Stomach smooth muscle (tissue), 2 donors: ENCODE results near the gene PLCB1.
A peak's percentile ranks its signal among the peaks of the same experiment; 100 is the strongest.
"Not testable (repeated sequence)": the region's sequence is repeated elsewhere in the genome, so short reads cannot be mapped to it uniquely, and the experiment has no call there.

ENCODE experiments used
- H3K27ac ChIP-seq: one replicate; pipeline ENCODE4 v1.7.0; 2013; ENCODE audit warnings: mild to moderate bottlenecking, low read length, inconsistent platforms
- H3K27me3 ChIP-seq, 2 donors: one replicate each; pipeline ENCODE4 v1.7.0; 2013; ENCODE audit warnings: low read length in 2 of 2; ENCODE audit not compliant: insufficient read depth in 2 of 2, control insufficient read depth in 1 of 2
- H3K36me3 ChIP-seq, 2 donors: one replicate each; pipeline ENCODE4 v1.7.0; 2013; ENCODE audit warnings: low read length in 2 of 2; ENCODE audit not compliant: control insufficient read depth in 2 of 2, insufficient read depth in 2 of 2
- H3K4me1 ChIP-seq: one replicate; pipeline ENCODE4 v1.7.0; 2013; ENCODE audit warnings: low read length; ENCODE audit not compliant: control insufficient read depth, insufficient read depth
- H3K4me3 ChIP-seq, 2 donors: one replicate each; pipeline ENCODE4 v1.7.0; 2013; ENCODE audit warnings: low read length in 2 of 2
- H3K9ac ChIP-seq, 2 donors: one replicate each; pipeline ENCODE4 v1.7.0; 2013; ENCODE audit warnings: low read length in 2 of 2, mild to moderate bottlenecking in 1 of 2
- H3K9me3 ChIP-seq, 2 donors: one replicate each; pipeline ENCODE4 v1.7.0; 2013; ENCODE audit warnings: low read length in 2 of 2; ENCODE audit not compliant: control insufficient read depth in 2 of 2
- donor health status: healthy.
- donor health status: Pancreatic carcinoma.

PLCB1 gene

GRCh38 chr20:8851919-8852318 is 719.9 kb downstream of the PLCB1 start:
- not testable (repeated sequence) for H3K4me1 ChIP-seq, H3K36me3 ChIP-seq, H3K27me3 ChIP-seq, H3K9ac ChIP-seq, H3K4me3 ChIP-seq, H3K27ac ChIP-seq, H3K9me3 ChIP-seq

DNA sequence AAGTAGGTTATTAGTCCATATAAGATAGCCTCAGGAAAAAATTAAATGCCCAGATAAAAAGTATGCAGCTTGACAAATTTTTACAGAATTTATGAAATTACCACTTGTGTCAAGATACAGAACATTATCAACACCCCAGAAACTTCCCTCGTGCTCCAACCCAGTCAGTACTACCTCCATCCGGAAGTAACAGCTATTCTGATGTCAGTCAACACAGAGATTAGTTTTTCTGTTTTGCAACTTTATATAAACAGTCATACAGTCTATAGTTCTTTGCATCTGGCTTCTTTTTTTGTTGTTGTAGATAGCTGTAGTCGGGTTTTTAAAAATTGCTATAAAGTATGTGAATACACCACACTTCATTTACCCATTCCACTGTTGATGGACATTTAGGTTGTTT is 721.1 kb downstream of the PLCB1 start:
- not testable (repeated sequence) for H3K27ac ChIP-seq, H3K27me3 ChIP-seq, H3K4me1 ChIP-seq

DNA sequence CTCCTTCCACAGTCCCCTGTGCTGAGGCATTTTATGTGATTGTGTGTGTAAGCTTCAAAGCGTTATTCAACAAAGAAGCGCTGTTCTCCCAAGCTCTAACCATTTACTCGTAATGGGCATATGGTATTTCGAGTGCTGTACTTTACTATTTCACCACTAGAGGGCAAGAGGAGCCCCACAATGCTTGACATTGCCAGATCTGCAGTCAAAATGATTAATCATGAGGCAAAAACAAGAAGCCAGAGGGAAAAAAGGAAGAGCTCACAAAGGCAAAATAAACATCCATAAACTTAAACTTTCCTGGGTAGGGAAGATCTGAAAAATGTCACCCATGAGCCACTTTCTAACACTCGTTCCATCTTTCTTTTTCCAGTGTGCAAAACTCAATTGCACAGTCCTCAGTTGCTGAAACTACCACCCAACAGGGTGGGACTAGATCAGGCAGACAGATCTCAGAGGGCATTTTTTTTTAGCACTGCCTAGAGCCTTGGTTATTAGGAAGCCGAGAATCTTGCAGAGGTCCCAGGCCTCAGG is 721.8 kb downstream of the PLCB1 start:
- Histone ChIP-seq H3K9ac (no peak overlapping the region), H3K9me3 (no peaks in the 10 kb centered on the region), H3K36me3 (no peaks in the 10 kb centered on the region), H3K4me1 (peaks cover 8% of the 10 kb centered on the region), H3K27me3 (no peaks in the 10 kb centered on the region), H3K4me3 (peak overlapping the region in 1 of 2 donors; percentile 15), H3K27ac (no peak overlapping the region)

More for the DNA sequence above, 721.1 kb downstream of the PLCB1 start:
- not testable (repeated sequence) for H3K36me3 ChIP-seq, H3K9ac ChIP-seq, H3K4me3 ChIP-seq, H3K9me3 ChIP-seq

DNA sequence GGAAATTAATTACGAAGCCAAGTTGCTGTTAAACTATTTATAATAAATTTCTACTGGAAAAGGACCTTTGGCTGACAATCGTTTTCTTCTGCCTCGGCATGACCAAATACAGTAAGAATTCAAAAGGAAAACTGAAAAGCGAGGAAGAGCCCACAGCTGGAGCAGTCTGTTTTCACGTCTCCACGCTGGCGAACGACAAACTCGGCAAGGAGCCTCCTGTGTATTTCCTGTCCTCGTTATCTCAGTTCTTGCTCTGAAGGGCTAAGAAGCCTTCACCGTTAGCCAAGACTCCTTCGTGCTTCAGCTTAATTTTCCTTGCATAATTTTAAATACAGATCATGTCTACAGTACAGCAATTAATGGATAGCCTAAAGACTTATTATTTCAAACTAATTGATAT is 722.5 kb downstream of the PLCB1 start:
- H3K27me3 ChIP-seq, result no peaks in the 10 kb centered on the region
- no peak overlapping the region for H3K9ac ChIP-seq
- peaks cover 8% of the 10 kb centered on the region for H3K4me1 ChIP-seq
- no peak overlapping the region for H3K27ac ChIP-seq
- no peaks in the 10 kb centered on the region for H3K36me3 ChIP-seq
- no peak overlapping the region for H3K4me3 ChIP-seq
- H3K9me3 ChIP-seq, result no peaks in the 10 kb centered on the region

DNA sequence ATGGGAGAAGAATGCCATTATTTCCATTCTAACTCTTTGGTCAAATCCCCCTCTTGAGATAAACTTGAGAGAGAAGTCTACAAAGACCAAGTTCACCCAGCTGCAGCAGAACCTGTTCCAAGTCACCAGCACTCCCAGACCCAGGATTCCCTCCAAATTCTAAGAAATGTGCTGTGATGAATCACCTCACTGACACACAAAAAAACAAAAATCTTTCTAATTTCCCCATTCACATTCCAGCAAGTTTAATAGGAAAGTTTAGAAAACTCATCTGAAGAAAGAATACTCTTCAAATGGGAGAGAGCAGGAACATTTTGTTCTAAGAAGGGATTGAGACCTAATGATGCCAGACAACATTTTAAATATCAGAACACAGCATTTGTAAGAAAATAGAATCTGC is 723.2 kb downstream of the PLCB1 start:
- Histone ChIP-seq H3K36me3 (no peaks in the 10 kb centered on the region), H3K27ac (no peak overlapping the region), H3K9me3 (no peaks in the 10 kb centered on the region), H3K9ac (no peak overlapping the region), H3K27me3 (no peaks in the 10 kb centered on the region), H3K4me1 (peaks cover 8% of the 10 kb centered on the region), H3K4me3 (no peak overlapping the region)

DNA sequence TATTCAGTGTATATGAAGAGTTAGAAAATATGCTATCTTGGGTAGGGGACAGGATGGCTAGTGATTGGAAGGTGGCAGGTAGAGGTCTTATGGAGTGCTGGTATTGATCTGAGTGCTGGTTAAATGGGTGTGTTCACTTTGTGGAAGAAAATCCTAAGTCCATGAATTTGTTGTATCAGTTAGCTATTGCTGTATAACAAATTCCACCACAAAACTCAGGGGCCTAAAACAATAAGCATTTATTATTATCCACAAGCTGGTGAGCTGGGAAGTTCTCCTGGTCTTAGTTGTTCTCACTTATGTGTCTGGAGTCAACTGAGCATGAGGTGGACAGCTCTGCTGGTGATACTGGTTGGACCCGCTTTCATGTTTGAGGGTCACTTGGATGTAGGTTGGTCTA is 724.6 kb downstream of the PLCB1 start:
- no peaks in the 10 kb centered on the region for H3K9me3 ChIP-seq
- no peaks in the 10 kb centered on the region for H3K36me3 ChIP-seq
- peaks cover 8% of the 10 kb centered on the region for H3K4me1 ChIP-seq
- no peak overlapping the region for H3K9ac ChIP-seq
- H3K4me3 ChIP-seq, result no peak overlapping the region
- no peaks in the 10 kb centered on the region for H3K27me3 ChIP-seq
- H3K27ac ChIP-seq, result no peak overlapping the region

DNA sequence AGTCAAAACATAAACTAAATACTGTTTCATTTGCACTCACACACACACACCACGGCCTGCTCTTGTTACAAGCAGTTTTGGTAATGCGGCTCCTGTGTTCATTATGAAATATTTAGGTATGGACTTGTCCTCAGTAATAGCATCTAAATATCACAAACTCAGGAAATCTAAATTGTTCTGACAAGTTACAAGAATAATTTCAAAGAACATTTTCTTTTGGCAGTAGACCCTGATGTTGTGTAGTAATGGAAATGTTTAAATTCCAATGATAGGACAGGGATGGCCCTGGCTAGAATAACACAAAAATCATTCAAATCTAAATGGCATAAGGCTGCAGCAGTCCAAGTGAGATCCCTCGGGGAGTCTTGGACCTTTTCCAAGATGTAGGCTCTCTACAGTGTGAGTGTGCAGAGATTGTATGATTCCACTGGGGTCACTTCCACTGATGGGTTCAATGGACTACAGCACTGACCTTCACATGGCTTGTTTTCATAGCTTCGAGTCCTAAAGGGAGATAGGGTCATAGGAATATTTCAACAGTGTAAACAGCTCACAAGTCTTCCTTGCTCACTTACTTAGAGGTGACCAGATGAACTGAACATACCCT is 726.2 kb downstream of the PLCB1 start:
- Histone ChIP-seq H3K36me3 (no peaks in the 10 kb centered on the region), H3K9ac (no peak overlapping the region), H3K4me1 (peaks cover 8% of the 10 kb centered on the region), H3K27ac (no peak overlapping the region), H3K4me3 (no peak overlapping the region), H3K27me3 (no peaks in the 10 kb centered on the region), H3K9me3 (no peaks in the 10 kb centered on the region)

DNA sequence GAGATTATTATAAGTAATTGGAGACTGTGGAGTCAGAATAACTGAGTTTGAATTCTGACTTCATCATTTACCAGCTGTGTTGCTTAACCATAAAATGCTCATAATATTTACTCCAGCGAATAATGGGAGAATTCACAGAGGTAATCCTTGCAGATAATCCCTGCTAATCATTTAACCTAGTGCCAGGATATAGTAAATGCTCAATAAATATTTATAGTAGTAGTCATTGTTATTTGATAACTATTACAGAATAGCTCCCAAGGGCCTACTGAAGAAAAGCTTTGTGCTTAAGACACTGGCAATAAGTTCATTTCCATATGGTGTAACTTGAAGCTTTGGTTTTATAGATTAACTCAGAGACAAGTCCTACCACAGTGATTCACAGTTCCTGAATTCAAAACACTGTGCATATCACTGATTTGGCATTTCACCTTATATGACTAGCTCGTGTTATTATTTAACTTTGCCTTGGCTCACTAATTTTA is 728.0 kb downstream of the PLCB1 start:
- Histone ChIP-seq H3K27me3 (no peaks in the 10 kb centered on the region), H3K4me1 (no peaks in the 10 kb centered on the region), H3K4me3 (no peak overlapping the region), H3K9me3 (no peaks in the 10 kb centered on the region), H3K36me3 (no peaks in the 10 kb centered on the region), H3K27ac (no peak overlapping the region), H3K9ac (no peak overlapping the region)

- Histone ChIP-seq H3K9ac (no peak overlapping the region), H3K9me3 (no peaks in the 10 kb centered on the region), H3K4me1 (no peaks in the 10 kb centered on the region), H3K27ac (no peak overlapping the region), H3K36me3 (no peaks in the 10 kb centered on the region), H3K4me3 (no peak overlapping the region), H3K27me3 (no peaks in the 10 kb centered on the region)
These were observed 730.0 kb downstream of the PLCB1 start for GRCh38 chr20:8862092-8862491.

- no peaks in the 10 kb centered on the region for H3K36me3 ChIP-seq
- H3K27me3 ChIP-seq, result no peaks in the 10 kb centered on the region
- no peak overlapping the region for H3K27ac ChIP-seq
- no peak overlapping the region for H3K9ac ChIP-seq
- no peaks in the 10 kb centered on the region for H3K9me3 ChIP-seq
- no peak overlapping the region for H3K4me3 ChIP-seq
- no peaks in the 10 kb centered on the region for H3K4me1 ChIP-seq
These were observed 733.6 kb downstream of the PLCB1 start for GRCh38 chr20:8865636-8866035.

GRCh38 chr20:8867038-8867740 is 735.1 kb downstream of the PLCB1 start:
- Histone ChIP-seq H3K27me3 (no peaks in the 10 kb centered on the region), H3K4me3 (no peak overlapping the region), H3K36me3 (no peaks in the 10 kb centered on the region), H3K4me1 (no peaks in the 10 kb centered on the region), H3K9ac (no peak overlapping the region), H3K27ac (no peak overlapping the region), H3K9me3 (no peaks in the 10 kb centered on the region)
